Nephron (organoid): Measurements from ENCODE around the gene DCT.

Source experiments
- H3K27ac Mint-ChIP-seq, 3 experiments: 2 replicates each; pipeline ENCODE4 v1.8.0; 2020; ENCODE audit warnings: mixed read lengths in 3 of 3, mild to moderate bottlenecking in 2 of 3, moderate library complexity in 1 of 3
- H3K27me3 Mint-ChIP-seq: 2 replicates; pipeline ENCODE4 v1.8.0; 2021; ENCODE audit warnings: low read depth, mild to moderate bottlenecking, moderate library complexity, mixed read lengths
- H3K36me3 Mint-ChIP-seq: 2 replicates; pipeline ENCODE4 v1.8.0; 2020; ENCODE audit warnings: low read depth, mixed read lengths
- H3K4me1 Mint-ChIP-seq: 2 replicates; pipeline ENCODE4 v1.8.0; 2020; ENCODE audit warnings: mixed read lengths
- H3K4me3 Mint-ChIP-seq, 3 experiments: 2 replicates each; pipeline ENCODE4 v1.8.0; 2020; ENCODE audit warnings: mild to moderate bottlenecking in 3 of 3, mixed read lengths in 3 of 3, moderate library complexity in 2 of 3
- H3K9me3 Mint-ChIP-seq: 2 replicates; pipeline ENCODE4 v1.8.0; 2020; ENCODE audit warnings: mixed read lengths
- CTCF ChIP-seq, 3 experiments: fragments of 200-600 bp; sonication (generic); IDR thresholded peaks; one replicate each; pipeline ENCODE4 v1.5.0; 2021; ENCODE audit warnings: antibody characterized with exemption in 3 of 3; ENCODE audit not compliant: unreplicated experiment in 3 of 3

DCT gene

GRCh38 chr13:94395860-94396259 is 83.6 kb downstream of the DCT start:
- H3K27ac Mint-ChIP-seq = no peak overlapping the region
- H3K9me3 Mint-ChIP-seq = peaks cover 2% of the 10 kb centered on the region
- no peak for TF ChIP-seq CTCF (IDR thresholded peaks at IDR 0.05; ENCODE audit: unreplicated experiment in 3 of 3)
- H3K4me1 Mint-ChIP-seq = peaks cover 5% of the 10 kb centered on the region
- H3K36me3 Mint-ChIP-seq = peaks cover 49% of the 10 kb centered on the region
- H3K4me3 Mint-ChIP-seq = no peak overlapping the region
- H3K27me3 Mint-ChIP-seq = no peaks in the 10 kb centered on the region

DNA sequence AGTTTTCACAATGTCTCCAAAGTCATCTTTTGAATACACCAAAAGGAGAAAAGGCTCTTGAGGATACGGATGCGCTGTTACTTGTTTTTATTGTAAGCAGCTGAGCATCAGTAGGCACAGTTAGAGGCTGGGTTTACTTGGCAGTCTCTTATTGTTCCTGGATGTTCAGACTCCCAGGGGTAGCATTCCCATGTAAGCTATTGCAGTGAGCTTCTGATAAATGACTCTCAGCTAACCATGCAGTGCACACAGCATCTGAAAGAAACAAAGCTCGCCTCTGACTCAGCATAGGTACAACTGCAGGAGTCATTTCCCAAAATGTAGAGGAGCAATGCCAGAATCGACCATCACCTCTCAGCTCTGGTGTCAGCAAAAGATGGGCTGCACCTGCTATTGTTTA is 84.8 kb downstream of the DCT start:
- Mint-ChIP-seq H3K36me3 (peaks cover 39% of the 10 kb centered on the region), H3K9me3 (peaks cover 2% of the 10 kb centered on the region), H3K27ac (no peak overlapping the region), H3K4me3 (no peak overlapping the region), H3K27me3 (no peaks in the 10 kb centered on the region), H3K4me1 (peaks cover 12% of the 10 kb centered on the region)
- no peak for TF ChIP-seq CTCF (IDR thresholded peaks at IDR 0.05; ENCODE audit: unreplicated experiment in 3 of 3)

GRCh38 chr13:94390881-94391280 is 88.6 kb downstream of the DCT start:
- Mint-ChIP-seq H3K4me1 (peaks cover 22% of the 10 kb centered on the region), H3K27me3 (no peaks in the 10 kb centered on the region), H3K4me3 (no peak overlapping the region), H3K36me3 (peaks cover 8% of the 10 kb centered on the region), H3K27ac (no peak overlapping the region), H3K9me3 (no peaks in the 10 kb centered on the region)
- no peak for TF ChIP-seq CTCF (IDR thresholded peaks at IDR 0.05; ENCODE audit: unreplicated experiment in 3 of 3)

DNA sequence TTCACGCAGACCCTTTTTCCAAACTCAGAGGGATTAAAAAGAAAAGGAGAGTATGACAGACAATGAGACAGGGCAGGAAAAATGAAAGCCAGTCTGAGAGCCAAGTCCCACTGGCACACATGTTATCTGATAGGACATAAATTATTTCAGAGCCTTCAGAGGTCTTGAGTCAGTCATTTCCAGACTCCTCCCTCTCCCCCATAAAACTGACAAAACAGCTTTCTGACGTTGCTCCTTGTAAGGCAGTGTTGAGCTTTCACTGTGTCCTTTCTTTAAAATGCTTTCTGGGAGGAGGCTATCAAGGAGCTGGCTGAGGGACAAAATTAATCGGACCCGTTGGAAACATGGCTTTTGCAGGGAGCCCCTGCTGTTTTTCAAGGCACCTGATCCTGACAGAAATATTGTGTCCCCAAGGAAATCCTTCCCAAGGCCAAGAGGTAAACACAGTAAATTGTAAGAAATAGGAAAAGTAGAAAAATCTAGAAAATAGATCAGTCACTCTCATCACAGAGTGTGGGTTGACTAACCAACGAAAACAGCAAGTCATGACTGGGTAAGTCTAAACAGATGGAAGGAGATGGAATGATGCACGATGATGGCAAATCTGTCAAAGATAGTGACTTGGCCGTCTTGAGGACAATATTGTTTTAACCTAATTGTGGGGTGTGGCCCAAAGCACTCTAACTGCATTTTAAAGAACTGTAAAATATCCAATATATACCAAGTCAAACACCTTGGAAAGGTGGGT is 89.7 kb downstream of the DCT start:
- TF ChIP-seq CTCF (IDR thresholded peaks at IDR 0.05; ENCODE audit: unreplicated experiment in 3 of 3) = no peak
- H3K9me3 Mint-ChIP-seq = no peaks in the 10 kb centered on the region
- peaks cover 8% of the 10 kb centered on the region for H3K36me3 Mint-ChIP-seq
- H3K4me1 Mint-ChIP-seq = peaks cover 22% of the 10 kb centered on the region
- no peak overlapping the region for H3K4me3 Mint-ChIP-seq
- H3K27ac Mint-ChIP-seq = peak overlapping the region in 2 of 3 experiments; percentile 61 to 62
- H3K27me3 Mint-ChIP-seq = no peaks in the 10 kb centered on the region

DNA sequence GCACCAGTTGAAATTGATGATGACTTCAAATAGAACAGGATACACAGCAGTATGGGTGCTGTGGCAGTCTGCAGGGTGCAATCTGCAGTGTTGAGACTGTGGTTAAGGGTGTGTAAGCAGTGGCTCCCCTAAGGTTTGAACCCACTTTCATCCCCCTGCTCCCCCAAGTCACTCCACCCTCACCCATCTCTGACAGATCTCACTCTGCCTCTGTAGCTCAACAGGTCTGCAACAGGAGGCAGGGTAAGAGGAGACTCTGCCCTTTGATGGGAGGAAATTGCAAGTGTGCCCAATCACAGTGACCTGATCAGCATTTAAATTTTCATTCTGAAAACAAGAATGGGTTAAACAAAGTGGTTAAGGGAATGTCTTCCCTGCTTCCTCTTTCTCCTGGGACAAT is 92.4 kb downstream of the DCT start:
- TF ChIP-seq CTCF (IDR thresholded peaks at IDR 0.05; ENCODE audit: unreplicated experiment in 3 of 3) = no peak
- Mint-ChIP-seq H3K27ac (no peak overlapping the region), H3K27me3 (no peaks in the 10 kb centered on the region), H3K9me3 (no peaks in the 10 kb centered on the region), H3K4me1 (peaks cover 22% of the 10 kb centered on the region), H3K4me3 (no peak overlapping the region), H3K36me3 (peaks cover 25% of the 10 kb centered on the region)
